GM08714 (cell line): Measurements from ENCODE around the gene TARBP1.
"Not testable (repeated sequence)": the region's sequence is repeated elsewhere in the genome, so short reads cannot be mapped to it uniquely, and the experiment has no call there.

Experiments used
- H3K4me3 ChIP-seq: fragments of 200-500 bp; sonication (Bioruptor generic); 2 replicates; pipeline ENCODE4 v1.5.1; 2014; ENCODE audit warnings: mild to moderate bottlenecking, low read length, inconsistent platforms
- ZNF274 ChIP-seq: IDR thresholded peaks from 2 replicates; pipeline ENCODE4 v1.6.1; 2012; ENCODE audit warnings: mild to moderate bottlenecking, low read depth, low read length

TARBP1 gene

GRCh38 chr1:234512451-234512861, 33.5 kb upstream of the TARBP1 start:
- no peak for TF ChIP-seq ZNF274
- H3K4me3 ChIP-seq, result no peak overlapping the region

GRCh38 chr1:234509457-234510328, 30.7 kb upstream of the TARBP1 start:
- TF ChIP-seq ZNF274, result no peak
- H3K4me3 ChIP-seq, result no peak overlapping the region

DNA sequence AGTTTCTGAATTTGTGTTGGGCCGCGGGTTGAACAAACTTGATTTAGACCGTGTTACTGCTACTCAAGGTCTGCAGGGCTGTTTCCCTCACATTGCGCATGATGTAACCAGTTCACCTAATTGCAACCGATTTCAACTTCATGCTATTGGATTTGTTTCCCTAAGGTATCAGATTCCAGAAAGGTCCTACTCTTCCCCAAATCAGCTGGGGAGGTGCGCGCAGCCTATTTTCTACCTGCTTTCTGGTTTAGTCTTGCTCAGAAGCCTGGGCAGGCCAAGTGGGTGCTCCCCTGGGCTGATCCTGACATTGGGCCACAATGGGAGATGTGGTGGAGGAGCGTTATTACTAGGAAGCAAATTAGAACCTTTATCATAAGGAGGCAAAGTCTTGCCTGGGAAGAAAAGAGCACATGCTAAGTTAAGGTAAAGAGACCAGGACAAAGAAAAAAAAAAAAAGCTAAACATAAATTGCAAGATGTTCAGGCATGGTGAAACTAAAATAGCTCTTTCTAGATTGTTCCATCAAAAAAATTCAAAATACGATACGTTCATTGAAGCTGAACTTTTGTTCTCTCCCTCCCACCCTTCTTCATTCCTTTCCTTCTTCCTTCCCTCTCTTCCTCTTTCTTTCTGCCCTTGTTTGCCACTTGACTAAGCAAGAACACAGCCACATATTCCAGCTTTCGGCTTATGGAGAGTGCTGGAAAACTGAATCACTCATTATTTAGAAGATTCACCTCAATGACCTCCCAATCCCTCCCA, 28.8 kb upstream of the TARBP1 start:
- TF ChIP-seq ZNF274, result no peak
- H3K4me3 ChIP-seq, result no peak overlapping the region

GRCh38 chr1:234507089-234507488, 28.1 kb upstream of the TARBP1 start:
- no peak overlapping the region for H3K4me3 ChIP-seq
- no peak for TF ChIP-seq ZNF274

GRCh38 chr1:234505769-234506102, 26.8 kb upstream of the TARBP1 start:
- H3K4me3 ChIP-seq, result no peak overlapping the region
- TF ChIP-seq ZNF274, result no peak

DNA sequence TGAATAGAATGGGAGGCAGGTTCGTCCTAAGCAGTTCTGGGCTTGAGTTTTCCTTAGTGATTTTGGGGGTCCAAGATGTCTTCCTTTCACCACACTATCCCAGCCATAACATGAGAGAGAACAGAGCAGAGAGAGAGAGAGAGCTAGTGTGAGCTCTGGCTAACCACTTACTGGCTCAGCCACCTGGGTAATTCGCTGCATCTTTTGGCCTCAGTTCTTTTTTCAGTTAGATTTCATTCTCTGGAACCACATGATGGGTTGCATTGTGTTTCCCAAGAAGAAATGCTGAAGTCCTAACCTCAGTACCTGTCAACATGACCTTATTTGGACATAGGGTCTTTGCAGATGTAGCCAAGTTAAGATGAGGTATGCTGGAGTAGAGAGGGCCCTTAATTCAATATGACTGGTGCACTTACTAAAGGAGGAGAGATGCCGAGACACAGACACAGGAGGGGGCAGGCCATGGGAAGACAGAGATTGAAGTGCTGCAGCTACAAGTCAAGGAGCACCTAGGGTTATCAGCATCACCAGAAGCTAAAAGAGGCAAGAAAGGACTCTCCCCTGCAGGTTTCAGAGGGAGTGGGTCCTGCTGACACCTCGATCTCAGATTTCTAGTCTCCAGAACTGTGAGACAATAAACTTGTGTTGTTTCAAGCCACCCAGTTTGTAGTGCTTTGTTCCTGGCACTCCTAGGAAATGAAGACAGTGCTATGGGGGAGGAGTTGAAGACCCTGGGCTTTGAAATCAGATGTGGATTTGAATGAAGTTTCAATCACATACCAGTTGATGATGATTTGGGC, 26.2 kb upstream of the TARBP1 start:
- no peak overlapping the region for H3K4me3 ChIP-seq
- TF ChIP-seq ZNF274, result no peak

GRCh38 chr1:234504251-234504650, 25.3 kb upstream of the TARBP1 start:
- H3K4me3 ChIP-seq, result not testable (repeated sequence)

GRCh38 chr1:234503193-234504050, 24.4 kb upstream of the TARBP1 start:
- TF ChIP-seq ZNF274, result no peak

DNA sequence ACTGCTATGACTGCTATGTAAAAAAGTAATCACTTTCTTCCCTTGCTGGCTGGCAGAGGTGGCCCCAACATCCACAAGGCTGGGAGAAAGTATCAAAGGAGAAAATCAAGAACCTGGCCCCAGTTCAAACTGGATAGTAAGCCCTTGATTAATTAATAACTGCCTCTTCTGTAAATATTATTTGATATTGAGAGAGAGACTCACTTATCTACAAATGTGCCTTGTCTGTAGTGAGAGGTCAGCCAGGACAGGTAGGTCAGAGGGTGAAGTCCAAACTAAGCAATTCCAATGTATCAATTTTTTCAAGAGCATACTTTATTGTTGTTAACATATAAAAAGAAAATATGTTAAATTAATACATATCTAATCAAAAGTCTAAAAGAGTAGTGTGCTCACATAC, 23.8 kb upstream of the TARBP1 start:
- TF ChIP-seq ZNF274, result no peak
- no peak overlapping the region for H3K4me3 ChIP-seq

More at GRCh38 chr1:234503193-234504050, 24.4 kb upstream of the TARBP1 start:
- no peak overlapping the region for H3K4me3 ChIP-seq

DNA sequence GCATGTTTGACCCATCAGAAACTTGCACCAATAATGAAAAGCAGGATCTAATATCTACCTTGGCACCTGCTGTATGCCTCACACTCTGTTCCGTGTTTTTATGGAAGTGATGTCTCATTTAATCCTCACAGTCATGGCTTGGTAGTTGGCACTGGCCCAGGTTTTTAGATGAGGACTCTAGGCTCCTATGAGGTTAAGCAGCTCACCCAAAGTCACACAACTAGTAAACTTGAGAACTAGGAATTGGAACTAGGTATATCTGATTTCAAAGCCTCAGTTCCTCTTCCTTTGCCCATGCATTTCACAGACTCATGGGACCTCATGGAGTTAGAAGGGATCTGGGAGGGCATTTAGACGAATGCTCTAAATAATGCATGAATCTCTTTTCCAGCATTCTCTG, 21.3 kb upstream of the TARBP1 start:
- no peak for TF ChIP-seq ZNF274
- H3K4me3 ChIP-seq, result no peak overlapping the region

DNA sequence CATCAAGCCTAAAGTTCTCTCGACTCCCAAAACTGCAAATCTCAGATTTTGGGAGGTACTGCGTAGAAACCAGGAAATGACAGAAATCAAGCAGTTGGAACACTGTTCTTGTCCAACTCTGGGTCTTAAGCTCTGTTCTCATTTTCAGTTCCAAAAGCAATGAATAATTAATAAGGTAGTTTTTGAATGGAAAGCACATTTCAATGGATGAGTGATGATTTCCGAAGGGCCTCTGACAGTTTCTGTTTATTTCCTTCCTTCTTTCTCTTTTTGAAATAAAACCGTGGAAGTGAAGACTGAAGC, 20.9 kb upstream of the TARBP1 start:
- TF ChIP-seq ZNF274, result no peak
- H3K4me3 ChIP-seq, result no peak overlapping the region; the same call in 1 of the 2 replicates

- TF ChIP-seq ZNF274, result no peak
Observed at GRCh38 chr1:234499119-234499942, 20.4 kb upstream of the TARBP1 start.

More at GRCh38 chr1:234499119-234499942, 20.4 kb upstream of the TARBP1 start:
- H3K4me3 ChIP-seq, result no peak overlapping the region; the same call in 1 of the 2 replicates
